ENCODE results near the gene BTBD18.
"Not testable (repeated sequence)": the region's sequence is repeated elsewhere in the genome, so short reads cannot be mapped to it uniquely, and the experiment has no call there.

Gene BTBD18

DNA sequence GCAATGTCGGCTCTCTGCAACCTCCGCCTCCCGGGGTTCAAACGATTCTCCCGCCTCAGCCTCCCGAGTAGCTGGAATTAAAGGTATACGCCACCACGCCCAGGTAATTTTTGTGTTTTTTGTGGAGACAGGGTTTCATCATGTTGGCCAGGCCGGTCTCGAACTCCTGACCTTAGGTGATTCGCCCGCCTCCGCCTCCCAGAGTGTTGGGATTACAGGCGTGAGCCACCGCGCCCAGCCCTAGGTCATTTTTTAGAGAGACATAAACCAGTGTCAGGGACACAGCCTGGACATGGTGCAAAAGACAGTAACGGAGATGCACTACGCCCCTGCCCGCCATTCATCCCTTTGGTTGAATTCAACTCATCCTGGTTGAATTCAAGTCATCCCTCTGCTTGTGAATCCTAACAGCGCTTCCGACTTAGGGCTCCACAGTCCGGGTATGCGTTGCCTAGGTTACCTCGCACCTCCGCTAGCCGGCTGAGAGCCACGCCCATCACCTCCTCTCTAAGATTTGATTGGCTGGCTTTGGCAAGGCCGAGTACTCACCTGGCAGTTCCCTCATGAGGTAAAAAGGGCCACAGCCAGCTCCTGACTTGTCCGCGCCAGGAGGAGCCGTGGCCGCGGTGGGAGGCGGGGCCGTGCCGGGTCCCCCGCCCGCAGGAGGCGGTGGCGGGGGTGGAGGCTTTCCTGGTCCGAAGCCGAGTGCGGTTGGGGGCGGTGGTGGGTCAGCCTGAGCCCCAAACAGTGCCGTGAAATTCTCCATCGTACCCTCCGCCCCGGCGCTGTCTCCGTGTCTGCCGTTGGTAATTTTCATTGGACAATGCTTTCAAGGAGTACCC is 40.0 kb downstream of the BTBD18 start, which contains the start of gene MED19:
Gene MED19, minus strand, starts transcription at position 802 of the 842 bp plus-strand sequence. Its CDS starts 36 bp downstream, at position 766.
- peak within 1 kb of the TSS; percentile 84 for H3K27ac ChIP-seq (ENCODE audit: low read depth, low read length)
- no peaks in the 10 kb centered on the region for H3K27me3 ChIP-seq (ENCODE audit: control insufficient read depth in 5 of 5, insufficient read depth in 4 of 5, low read length in 5 of 5)
- H3K9me3 ChIP-seq (ENCODE audit: control insufficient read depth in 5 of 5, low read length in 5 of 5), result no peaks in the 10 kb centered on the region
- H3K36me3 ChIP-seq (ENCODE audit: control insufficient read depth in 5 of 5, insufficient read depth in 5 of 5, low read length in 5 of 5), result no peaks in the 10 kb centered on the region
- peak within 1 kb of the TSS; percentile 48 to 99 (median 94) for H3K9ac ChIP-seq (ENCODE audit: low read length in 5 of 5)
- H3K4me1 ChIP-seq (ENCODE audit: control insufficient read depth in 5 of 5, insufficient read depth in 5 of 5, low read length in 5 of 5), result peaks cover 3 to 39% (median 34%) of the 10 kb centered on the region in 5 donors
- peak within 1 kb of the TSS; percentile 97 to 100 (median 100) for H3K4me3 ChIP-seq (ENCODE audit: low read depth in 1 of 5, low read length in 5 of 5)

GRCh38 chr11:57709802-57710367 is 41.7 kb downstream of the BTBD18 start:
- Histone ChIP-seq H3K9me3 (ENCODE audit: control insufficient read depth in 5 of 5, low read length in 5 of 5) (no peaks in the 10 kb centered on the region), H3K4me1 (ENCODE audit: control insufficient read depth in 5 of 5, insufficient read depth in 5 of 5, low read length in 5 of 5) (peaks cover 3 to 39% (median 34%) of the 10 kb centered on the region in 5 donors), H3K4me3 (ENCODE audit: low read depth in 1 of 5, low read length in 5 of 5) (no peak overlapping the region), H3K36me3 (ENCODE audit: control insufficient read depth in 5 of 5, insufficient read depth in 5 of 5, low read length in 5 of 5) (peaks cover 0 to 2% (median 2%) of the 10 kb centered on the region in 5 donors), H3K27me3 (ENCODE audit: control insufficient read depth in 5 of 5, insufficient read depth in 4 of 5, low read length in 5 of 5) (no peaks in the 10 kb centered on the region), H3K9ac (ENCODE audit: low read length in 5 of 5) (no peak overlapping the region), H3K27ac (ENCODE audit: low read depth, low read length) (no peak overlapping the region)

DNA sequence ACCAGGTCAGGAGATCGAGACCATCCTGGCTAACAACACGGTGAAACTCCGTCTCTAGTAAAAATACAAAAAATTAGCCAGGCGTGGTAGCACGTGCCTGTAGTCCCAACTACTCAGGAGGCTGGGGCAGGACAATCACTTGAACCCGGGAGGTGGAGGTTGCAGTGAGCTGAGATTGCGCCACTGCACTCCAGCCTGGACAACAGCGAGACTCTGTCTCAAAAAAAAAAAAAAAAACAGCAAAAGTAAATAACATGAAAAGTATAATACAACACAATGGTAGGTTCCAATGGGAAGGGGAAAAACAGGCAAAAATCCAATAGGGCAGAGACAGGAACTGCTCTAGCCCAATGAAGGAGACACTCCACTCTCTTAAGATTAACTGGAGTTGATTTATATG is 46.2 kb downstream of the BTBD18 start:
- H3K9ac ChIP-seq (ENCODE audit: low read length in 5 of 5); H3K27ac ChIP-seq (ENCODE audit: low read depth, low read length); H3K9me3 ChIP-seq (ENCODE audit: control insufficient read depth in 5 of 5, low read length in 5 of 5); H3K4me3 ChIP-seq (ENCODE audit: low read depth in 1 of 5, low read length in 5 of 5); H3K4me1 ChIP-seq (ENCODE audit: control insufficient read depth in 5 of 5, insufficient read depth in 5 of 5, low read length in 5 of 5); H3K27me3 ChIP-seq (ENCODE audit: control insufficient read depth in 5 of 5, insufficient read depth in 4 of 5, low read length in 5 of 5): not testable (repeated sequence)
- H3K36me3 ChIP-seq (ENCODE audit: control insufficient read depth in 5 of 5, insufficient read depth in 5 of 5, low read length in 5 of 5), result peaks cover 4 to 36% (median 34%) of the 10 kb centered on the region in 5 donors

GRCh38 chr11:57704932-57705331 is 46.7 kb downstream of the BTBD18 start:
- H3K9me3 ChIP-seq (ENCODE audit: control insufficient read depth in 5 of 5, low read length in 5 of 5), result no peaks in the 10 kb centered on the region
- no peaks in the 10 kb centered on the region for H3K27me3 ChIP-seq (ENCODE audit: control insufficient read depth in 5 of 5, insufficient read depth in 4 of 5, low read length in 5 of 5)
- peaks cover 0 to 6% (median 0%) of the 10 kb centered on the region in 5 donors for H3K4me1 ChIP-seq (ENCODE audit: control insufficient read depth in 5 of 5, insufficient read depth in 5 of 5, low read length in 5 of 5)
- no peak overlapping the region for H3K9ac ChIP-seq (ENCODE audit: low read length in 5 of 5)
- H3K4me3 ChIP-seq (ENCODE audit: low read depth in 1 of 5, low read length in 5 of 5), result no peak overlapping the region
- peaks cover 4 to 40% (median 38%) of the 10 kb centered on the region in 5 donors for H3K36me3 ChIP-seq (ENCODE audit: control insufficient read depth in 5 of 5, insufficient read depth in 5 of 5, low read length in 5 of 5)
- no peak overlapping the region for H3K27ac ChIP-seq (ENCODE audit: low read depth, low read length)

DNA sequence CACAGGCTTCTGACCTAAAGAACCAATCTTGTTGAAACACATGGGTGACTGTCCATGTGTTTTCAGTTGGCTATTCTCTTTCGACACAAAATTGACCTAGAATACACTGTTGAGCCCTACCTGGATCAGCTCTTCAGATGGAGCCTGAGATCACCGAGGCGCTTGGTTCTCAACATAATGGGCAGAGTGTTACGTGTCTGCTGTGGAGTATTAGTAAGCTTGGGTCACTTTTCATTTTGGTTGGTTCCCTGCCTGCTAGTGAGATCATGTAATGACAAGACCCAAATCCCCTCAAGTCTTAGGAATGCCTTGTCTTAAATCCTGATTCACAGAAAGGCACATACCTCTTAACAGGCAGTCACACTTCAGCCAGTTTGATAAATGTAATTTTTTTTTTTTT is 48.3 kb downstream of the BTBD18 start:
- Histone ChIP-seq H3K9me3 (ENCODE audit: control insufficient read depth in 5 of 5, low read length in 5 of 5) (no peaks in the 10 kb centered on the region), H3K27me3 (ENCODE audit: control insufficient read depth in 5 of 5, insufficient read depth in 4 of 5, low read length in 5 of 5) (no peaks in the 10 kb centered on the region), H3K9ac (ENCODE audit: low read length in 5 of 5) (no peak overlapping the region), H3K4me1 (ENCODE audit: control insufficient read depth in 5 of 5, insufficient read depth in 5 of 5, low read length in 5 of 5) (peaks cover 0 to 6% (median 0%) of the 10 kb centered on the region in 5 donors), H3K36me3 (ENCODE audit: control insufficient read depth in 5 of 5, insufficient read depth in 5 of 5, low read length in 5 of 5) (peaks cover 8 to 56% (median 54%) of the 10 kb centered on the region in 5 donors), H3K27ac (ENCODE audit: low read depth, low read length) (no peak overlapping the region), H3K4me3 (ENCODE audit: low read depth in 1 of 5, low read length in 5 of 5) (no peak overlapping the region)

- Histone ChIP-seq H3K9me3 (ENCODE audit: control insufficient read depth in 5 of 5, low read length in 5 of 5) (no peaks in the 10 kb centered on the region), H3K4me1 (ENCODE audit: control insufficient read depth in 5 of 5, insufficient read depth in 5 of 5, low read length in 5 of 5) (peaks cover 0 to 6% (median 0%) of the 10 kb centered on the region in 5 donors), H3K27me3 (ENCODE audit: control insufficient read depth in 5 of 5, insufficient read depth in 4 of 5, low read length in 5 of 5) (no peaks in the 10 kb centered on the region), H3K9ac (ENCODE audit: low read length in 5 of 5) (no peak overlapping the region), H3K27ac (ENCODE audit: low read depth, low read length) (no peak overlapping the region), H3K4me3 (ENCODE audit: low read depth in 1 of 5, low read length in 5 of 5) (no peak overlapping the region), H3K36me3 (ENCODE audit: control insufficient read depth in 5 of 5, insufficient read depth in 5 of 5, low read length in 5 of 5) (peaks cover 16 to 81% (median 72%) of the 10 kb centered on the region in 5 donors)
These were observed 51.2 kb downstream of the BTBD18 start for GRCh38 chr11:57700425-57700824.

GRCh38 chr11:57699813-57700212 is 51.8 kb downstream of the BTBD18 start:
- no peak overlapping the region for H3K9ac ChIP-seq (ENCODE audit: low read length in 5 of 5)
- H3K4me3 ChIP-seq (ENCODE audit: low read depth in 1 of 5, low read length in 5 of 5), result no peak overlapping the region
- no peaks in the 10 kb centered on the region for H3K27me3 ChIP-seq (ENCODE audit: control insufficient read depth in 5 of 5, insufficient read depth in 4 of 5, low read length in 5 of 5)
- H3K27ac ChIP-seq (ENCODE audit: low read depth, low read length), result no peak overlapping the region
- peaks cover 16 to 84% (median 76%) of the 10 kb centered on the region in 5 donors for H3K36me3 ChIP-seq (ENCODE audit: control insufficient read depth in 5 of 5, insufficient read depth in 5 of 5, low read length in 5 of 5)
- H3K9me3 ChIP-seq (ENCODE audit: control insufficient read depth in 5 of 5, low read length in 5 of 5), result no peaks in the 10 kb centered on the region
- peaks cover 0 to 6% (median 0%) of the 10 kb centered on the region in 5 donors for H3K4me1 ChIP-seq (ENCODE audit: control insufficient read depth in 5 of 5, insufficient read depth in 5 of 5, low read length in 5 of 5)

DNA sequence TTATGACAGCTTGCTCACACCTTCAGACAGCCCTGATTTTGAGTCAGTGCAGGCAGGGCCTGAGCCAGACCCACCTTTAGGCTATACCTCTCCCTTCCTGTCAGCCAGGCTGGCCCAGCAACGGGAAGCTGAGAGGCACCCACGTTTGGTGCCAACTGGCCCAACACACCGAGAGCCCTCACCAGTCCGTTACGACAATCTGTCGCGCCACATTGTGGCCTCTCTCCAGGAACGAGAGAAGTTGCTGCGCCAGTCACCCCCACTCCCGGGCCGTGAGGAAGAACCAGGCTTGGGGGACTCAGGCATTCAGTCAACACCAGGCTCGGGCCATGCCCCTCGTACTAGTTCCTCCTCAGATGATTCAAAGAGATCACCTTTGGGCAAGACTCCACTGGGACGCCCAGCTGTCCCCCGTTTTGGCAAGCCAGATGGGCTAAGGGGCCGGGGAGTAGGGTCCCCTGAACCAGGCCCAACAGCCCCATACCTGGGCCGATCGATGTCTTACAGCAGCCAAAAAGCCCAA is 52.7 kb downstream of the BTBD18 start:
- Histone ChIP-seq H3K9ac (ENCODE audit: low read length in 5 of 5) (no peak overlapping the region), H3K36me3 (ENCODE audit: control insufficient read depth in 5 of 5, insufficient read depth in 5 of 5, low read length in 5 of 5) (peaks cover 12 to 84% (median 75%) of the 10 kb centered on the region in 5 donors), H3K27ac (ENCODE audit: low read depth, low read length) (no peak overlapping the region), H3K4me1 (ENCODE audit: control insufficient read depth in 5 of 5, insufficient read depth in 5 of 5, low read length in 5 of 5) (peaks cover 0 to 2% (median 0%) of the 10 kb centered on the region in 5 donors), H3K9me3 (ENCODE audit: control insufficient read depth in 5 of 5, low read length in 5 of 5) (no peaks in the 10 kb centered on the region), H3K27me3 (ENCODE audit: control insufficient read depth in 5 of 5, insufficient read depth in 4 of 5, low read length in 5 of 5) (no peaks in the 10 kb centered on the region), H3K4me3 (ENCODE audit: low read depth in 1 of 5, low read length in 5 of 5) (no peak overlapping the region)

Data from subcutaneous abdominal adipose tissue (tissue), 5 donors.